ENCODE data around the gene PNPLA7. TPM values are rescaled to one million over a fixed set of nuclear protein-coding genes. Genes with fewer than 3 reads are reported as not detected.
A peak's percentile ranks its signal among the peaks of the same experiment; 100 is the strongest.

The PNPLA7 gene
- total and polyA plus RNA-seq, 2 of the 13 experiments (the other 11 are each of a cell fraction or from before 2014, with no cell fraction given): 0.42 to 1.5 TPM

DNA sequence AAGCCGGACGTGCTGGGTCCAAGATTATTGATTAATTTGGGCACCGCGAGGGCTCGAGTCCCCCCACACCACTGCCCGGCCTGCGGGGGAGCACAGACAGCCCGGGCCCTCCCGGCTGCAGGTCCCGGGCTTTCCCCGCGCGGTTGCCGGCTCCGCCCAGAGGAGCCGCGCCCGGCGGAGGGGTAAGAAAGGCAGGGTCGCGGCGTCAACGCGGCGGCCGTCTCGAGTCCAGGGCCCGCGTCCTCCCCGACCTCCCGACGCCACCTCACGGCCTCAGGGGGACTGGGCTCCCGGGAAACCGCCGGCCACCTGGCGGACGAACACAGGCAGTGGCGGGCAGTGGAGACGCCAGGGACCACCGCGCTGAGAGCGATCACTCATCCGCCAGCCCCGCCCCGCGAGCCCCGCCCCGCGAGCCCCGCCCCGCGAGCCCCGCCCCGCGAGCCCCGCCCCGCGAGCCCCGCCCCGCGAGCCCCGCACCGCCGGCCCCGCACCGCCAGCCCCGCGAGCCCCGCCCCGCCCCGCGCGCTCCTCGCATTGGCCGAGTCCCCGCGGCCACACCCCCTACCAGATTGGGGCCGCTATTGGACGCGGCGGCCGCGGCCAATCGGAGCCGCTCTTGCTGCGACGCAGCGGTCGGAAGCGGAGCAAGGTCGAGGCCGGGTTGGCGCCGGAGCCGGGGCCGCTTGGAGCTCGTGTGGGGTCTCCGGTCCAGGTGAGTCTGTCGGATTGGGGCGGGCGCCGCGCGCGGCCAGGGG lies 1.2 kb upstream of the PNPLA7 start, which contains the start of gene MRPL41 (continued):
- no peak for TF ChIP-seq GABPA (IDR thresholded peaks at IDR 0.05; ENCODE audit: low read depth, low read length)
- peak; percentile 28; the same call in 1 of the 2 replicates for TF ChIP-seq GABPA (CRISPR knock-in tag; IDR thresholded peaks at IDR 0.05; ENCODE audit: low read depth)
- TF ChIP-seq ZSCAN9 (CRISPR knock-in tag; IDR thresholded peaks at IDR 0.05; ENCODE audit: borderline replicate concordance): no peak
- 0 out of 2 replicates have a peak, but pooled peaks have one; percentile 20 for TF ChIP-seq BRD4 (CRISPR knock-in tag; IDR thresholded peaks at IDR 0.05)
- no peak for TF ChIP-seq ZZZ3 (CRISPR knock-in tag; IDR thresholded peaks at IDR 0.05; ENCODE audit: borderline replicate concordance)
- TF ChIP-seq, protein P1, sequence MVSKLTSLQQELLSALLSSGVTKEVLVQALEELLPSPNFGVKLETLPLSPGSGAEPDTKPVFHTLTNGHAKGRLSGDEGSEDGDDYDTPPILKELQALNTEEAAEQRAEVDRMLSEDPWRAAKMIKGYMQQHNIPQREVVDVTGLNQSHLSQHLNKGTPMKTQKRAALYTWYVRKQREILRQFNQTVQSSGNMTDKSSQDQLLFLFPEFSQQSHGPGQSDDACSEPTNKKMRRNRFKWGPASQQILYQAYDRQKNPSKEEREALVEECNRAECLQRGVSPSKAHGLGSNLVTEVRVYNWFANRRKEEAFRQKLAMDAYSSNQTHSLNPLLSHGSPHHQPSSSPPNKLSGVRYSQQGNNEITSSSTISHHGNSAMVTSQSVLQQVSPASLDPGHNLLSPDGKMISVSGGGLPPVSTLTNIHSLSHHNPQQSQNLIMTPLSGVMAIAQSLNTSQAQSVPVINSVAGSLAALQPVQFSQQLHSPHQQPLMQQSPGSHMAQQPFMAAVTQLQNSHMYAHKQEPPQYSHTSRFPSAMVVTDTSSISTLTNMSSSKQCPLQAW (CRISPR knock-in tag; IDR thresholded peaks at IDR 0.05): 0 out of 2 replicates have a peak, but pooled peaks have one; percentile 46
- TF ChIP-seq KLF16 (CRISPR knock-in tag; IDR thresholded peaks at IDR 0.05): 0 out of 4 replicates have a peak, but pooled peaks of 1 of the 2 experiments have one; percentile 13
- TF ChIP-seq NFE2L2 (IDR thresholded peaks at IDR 0.05; ENCODE audit: low read length): no peak
- TF ChIP-seq ZNF550 (CRISPR knock-in tag; IDR thresholded peaks at IDR 0.05; ENCODE audit: borderline replicate concordance): no peak
- no peak for TF ChIP-seq PCBP2 (optimal IDR thresholded peaks at IDR 0.05; ENCODE audit: low read depth, low read length, poor library complexity, severe bottlenecking)
- TF ChIP-seq SIX1 (CRISPR knock-in tag; IDR thresholded peaks at IDR 0.05; ENCODE audit: borderline replicate concordance): no peak
- no peak for TF ChIP-seq SNRNP70 (IDR thresholded peaks at IDR 0.05; ENCODE audit: low read depth, low read length)
- no peak for TF ChIP-seq ZNF563 (CRISPR knock-in tag; IDR thresholded peaks at IDR 0.05)
- no peak for TF ChIP-seq EHMT2 (IDR thresholded peaks at IDR 0.05; ENCODE audit: borderline replicate concordance, low read depth, low read length)
- TF ChIP-seq, protein P2, sequence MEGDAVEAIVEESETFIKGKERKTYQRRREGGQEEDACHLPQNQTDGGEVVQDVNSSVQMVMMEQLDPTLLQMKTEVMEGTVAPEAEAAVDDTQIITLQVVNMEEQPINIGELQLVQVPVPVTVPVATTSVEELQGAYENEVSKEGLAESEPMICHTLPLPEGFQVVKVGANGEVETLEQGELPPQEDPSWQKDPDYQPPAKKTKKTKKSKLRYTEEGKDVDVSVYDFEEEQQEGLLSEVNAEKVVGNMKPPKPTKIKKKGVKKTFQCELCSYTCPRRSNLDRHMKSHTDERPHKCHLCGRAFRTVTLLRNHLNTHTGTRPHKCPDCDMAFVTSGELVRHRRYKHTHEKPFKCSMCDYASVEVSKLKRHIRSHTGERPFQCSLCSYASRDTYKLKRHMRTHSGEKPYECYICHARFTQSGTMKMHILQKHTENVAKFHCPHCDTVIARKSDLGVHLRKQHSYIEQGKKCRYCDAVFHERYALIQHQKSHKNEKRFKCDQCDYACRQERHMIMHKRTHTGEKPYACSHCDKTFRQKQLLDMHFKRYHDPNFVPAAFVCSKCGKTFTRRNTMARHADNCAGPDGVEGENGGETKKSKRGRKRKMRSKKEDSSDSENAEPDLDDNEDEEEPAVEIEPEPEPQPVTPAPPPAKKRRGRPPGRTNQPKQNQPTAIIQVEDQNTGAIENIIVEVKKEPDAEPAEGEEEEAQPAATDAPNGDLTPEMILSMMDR (CRISPR knock-in tag; IDR thresholded peaks at IDR 0.05): peak; percentile 82
- no peak for TF ChIP-seq GZF1 (CRISPR knock-in tag; IDR thresholded peaks at IDR 0.05)
- no peak for TF ChIP-seq HNRNPL (IDR thresholded peaks at IDR 0.05; ENCODE audit: low read depth, low read length)
- TF ChIP-seq HMGA1 (CRISPR knock-in tag; conservative IDR thresholded peaks at IDR 0.05): no peak
- TF ChIP-seq ZNF12 (CRISPR knock-in tag; IDR thresholded peaks at IDR 0.05): no peak
- no peak for TF ChIP-seq ZNF816 (CRISPR knock-in tag; IDR thresholded peaks at IDR 0.05; ENCODE audit: borderline replicate concordance)
- no peak for TF ChIP-seq RBM22 (optimal IDR thresholded peaks at IDR 0.05; ENCODE audit: low read length)
- no peak for TF ChIP-seq MEF2D (CRISPR knock-in tag; IDR thresholded peaks at IDR 0.05)
- TF ChIP-seq KLF11 (CRISPR knock-in tag; IDR thresholded peaks at IDR 0.05): no peak
- TF ChIP-seq, protein P3, sequence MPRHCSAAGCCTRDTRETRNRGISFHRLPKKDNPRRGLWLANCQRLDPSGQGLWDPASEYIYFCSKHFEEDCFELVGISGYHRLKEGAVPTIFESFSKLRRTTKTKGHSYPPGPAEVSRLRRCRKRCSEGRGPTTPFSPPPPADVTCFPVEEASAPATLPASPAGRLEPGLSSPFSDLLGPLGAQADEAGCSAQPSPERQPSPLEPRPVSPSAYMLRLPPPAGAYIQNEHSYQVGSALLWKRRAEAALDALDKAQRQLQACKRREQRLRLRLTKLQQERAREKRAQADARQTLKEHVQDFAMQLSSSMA (CRISPR knock-in tag; IDR thresholded peaks at IDR 0.05): no peak
- TF ChIP-seq CHCHD3 (CRISPR knock-in tag; IDR thresholded peaks at IDR 0.05): no peak
- TF ChIP-seq PRPF4 (IDR thresholded peaks at IDR 0.05; ENCODE audit: low read depth, low read length, poor library complexity, severe bottlenecking): no peak
- TF ChIP-seq NBN (conservative IDR thresholded peaks at IDR 0.05): no peak

Data from HepG2 (cell line).